ENCODE data around the gene DICER1.
A peak's percentile ranks its signal among the peaks of the same experiment; 100 is the strongest.

DICER1 gene

DNA sequence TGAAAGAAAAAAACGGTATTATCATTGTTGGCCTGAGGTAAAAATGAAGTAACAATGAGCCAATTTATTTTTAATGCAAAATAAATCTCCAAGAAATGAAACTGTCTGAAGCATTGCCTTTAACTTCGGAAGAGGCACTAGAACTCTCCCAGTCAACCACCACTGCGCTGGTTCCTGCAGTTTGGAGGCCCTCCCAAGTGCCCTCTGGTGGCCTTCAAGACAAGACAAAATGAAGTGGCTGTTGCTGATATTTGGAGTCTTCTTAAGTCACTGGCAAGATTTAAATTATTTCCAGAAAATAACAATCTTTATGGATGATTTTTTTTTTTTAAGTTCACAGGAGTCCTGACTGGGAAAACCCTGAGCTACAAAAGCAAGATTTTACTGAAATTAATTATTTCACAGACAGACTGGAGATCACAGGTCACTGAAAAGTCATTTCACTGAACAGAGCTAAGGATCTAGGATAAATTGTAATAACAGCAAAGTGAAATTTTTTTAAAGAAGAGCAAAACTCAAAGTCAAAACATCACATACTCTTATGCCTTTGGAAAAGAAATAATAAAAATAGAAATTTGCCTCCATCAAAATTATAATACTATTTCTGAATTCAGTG, 58.2 kb downstream of the DICER1 start:
- TF ChIP-seq CTCF (IDR thresholded peaks at IDR 0.05; ENCODE audit: low read depth, low read length) (peak; percentile 69), EZH2phosphoT487 (IDR thresholded peaks at IDR 0.05; ENCODE audit: low read depth) (no peak)
- H3K9ac ChIP-seq (ENCODE audit: low read length) = no peak overlapping the region
- H3K27me3 ChIP-seq (ENCODE audit: low read depth, low read length) = no peaks in the 10 kb centered on the region
- peaks cover 32% of the 10 kb centered on the region for H3K36me3 ChIP-seq (replicated peaks; ENCODE audit: low read depth, low read length)
- H3K4me3 ChIP-seq (ENCODE audit: low read length) = no peak overlapping the region
- H2AFZ ChIP-seq (ENCODE audit: low read depth, low read length) = no peak overlapping the region
- no peak overlapping the region for H3K4me2 ChIP-seq (ENCODE audit: low read length)
- no peak overlapping the region for H3K27ac ChIP-seq (ENCODE audit: low read length)
- no peaks in the 10 kb centered on the region for H4K20me1 ChIP-seq (ENCODE audit: insufficient read depth, low read length)
- no peaks in the 10 kb centered on the region for H3K79me2 ChIP-seq (ENCODE audit: low read length)
- no peaks in the 10 kb centered on the region for H3K9me3 ChIP-seq (ENCODE audit: insufficient read depth, low read length)
- no peaks in the 10 kb centered on the region for H3K4me1 ChIP-seq (ENCODE audit: low read length)

- H3K27me3 ChIP-seq (ENCODE audit: low read depth, low read length) = no peaks in the 10 kb centered on the region
- H3K9me3 ChIP-seq (ENCODE audit: insufficient read depth, low read length) = no peaks in the 10 kb centered on the region
- no peaks in the 10 kb centered on the region for H3K79me2 ChIP-seq (ENCODE audit: low read length)
- no peak overlapping the region for H3K4me3 ChIP-seq (ENCODE audit: low read length)
- no peak overlapping the region for H2AFZ ChIP-seq (ENCODE audit: low read depth, low read length)
- TF ChIP-seq CTCF (IDR thresholded peaks at IDR 0.05; ENCODE audit: low read depth, low read length) (no peak), EZH2phosphoT487 (IDR thresholded peaks at IDR 0.05; ENCODE audit: low read depth) (no peak)
- H3K9ac ChIP-seq (ENCODE audit: low read length) = no peak overlapping the region
- H4K20me1 ChIP-seq (ENCODE audit: insufficient read depth, low read length) = no peaks in the 10 kb centered on the region
- H3K4me2 ChIP-seq (ENCODE audit: low read length) = no peak overlapping the region
- H3K27ac ChIP-seq (ENCODE audit: low read length) = no peak overlapping the region
- H3K36me3 ChIP-seq (replicated peaks; ENCODE audit: low read depth, low read length) = peaks cover 40% of the 10 kb centered on the region
- H3K4me1 ChIP-seq (ENCODE audit: low read length) = no peaks in the 10 kb centered on the region
Observed at GRCh38 chr14:95097385-95097784, 59.9 kb downstream of the DICER1 start.

DNA sequence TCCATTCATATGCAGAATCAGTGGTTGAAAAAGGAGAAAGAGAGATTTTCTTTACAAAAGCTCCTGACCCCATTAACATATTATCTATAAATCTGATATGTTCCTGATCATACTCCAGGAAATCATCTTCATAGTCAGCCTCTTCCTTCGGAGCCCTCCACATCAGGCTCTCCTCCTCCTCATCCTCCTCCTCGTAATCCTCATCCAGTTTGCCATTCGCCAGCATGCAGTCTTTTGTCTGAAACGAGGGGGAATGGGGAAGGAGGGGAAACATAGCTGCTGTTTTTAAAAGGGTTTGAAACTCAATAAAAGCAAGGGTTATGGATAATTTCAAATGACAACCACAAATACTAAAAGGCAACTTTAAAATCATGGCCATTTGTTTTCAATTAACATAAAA, 60.9 kb downstream of the DICER1 start:
- H3K4me1 ChIP-seq (ENCODE audit: low read length) = no peaks in the 10 kb centered on the region
- H3K79me2 ChIP-seq (ENCODE audit: low read length) = no peaks in the 10 kb centered on the region
- peaks cover 36% of the 10 kb centered on the region for H3K36me3 ChIP-seq (replicated peaks; ENCODE audit: low read depth, low read length)
- H3K27ac ChIP-seq (ENCODE audit: low read length) = no peak overlapping the region
- TF ChIP-seq EZH2phosphoT487 (IDR thresholded peaks at IDR 0.05; ENCODE audit: low read depth) = no peak
- TF ChIP-seq CTCF (IDR thresholded peaks at IDR 0.05; ENCODE audit: low read depth, low read length) = no peak
- no peak overlapping the region for H3K4me2 ChIP-seq (ENCODE audit: low read length)
- no peak overlapping the region for H3K9ac ChIP-seq (ENCODE audit: low read length)
- no peaks in the 10 kb centered on the region for H3K27me3 ChIP-seq (ENCODE audit: low read depth, low read length)
- H2AFZ ChIP-seq (ENCODE audit: low read depth, low read length) = no peak overlapping the region
- no peaks in the 10 kb centered on the region for H3K9me3 ChIP-seq (ENCODE audit: insufficient read depth, low read length)
- H3K4me3 ChIP-seq (ENCODE audit: low read length) = no peak overlapping the region
- H4K20me1 ChIP-seq (ENCODE audit: insufficient read depth, low read length) = no peaks in the 10 kb centered on the region

DNA sequence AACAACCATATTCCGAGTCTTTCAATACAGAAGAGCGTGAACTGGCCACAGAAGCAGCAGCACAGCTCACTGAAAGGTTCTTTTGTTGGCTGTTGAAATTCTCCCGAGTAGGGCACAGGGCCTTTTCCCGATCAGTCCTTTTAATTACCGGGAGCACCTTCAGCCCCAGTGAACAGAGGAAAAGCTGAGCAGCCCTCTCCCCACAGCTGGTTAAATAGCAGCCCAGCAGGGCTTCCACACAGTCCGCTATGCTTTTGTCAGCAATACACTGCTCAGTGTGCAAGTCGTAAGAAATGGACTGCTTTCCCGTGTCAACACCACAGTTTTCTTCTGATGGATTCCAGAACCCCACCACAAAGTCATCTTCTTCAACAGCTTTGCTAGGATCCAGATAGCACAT, 61.3 kb downstream of the DICER1 start:
- Histone ChIP-seq H3K27me3 (ENCODE audit: low read depth, low read length) (no peaks in the 10 kb centered on the region), H3K36me3 (replicated peaks; ENCODE audit: low read depth, low read length) (peaks cover 35% of the 10 kb centered on the region), H3K79me2 (ENCODE audit: low read length) (no peaks in the 10 kb centered on the region), H3K4me2 (ENCODE audit: low read length) (no peak overlapping the region), H3K9ac (ENCODE audit: low read length) (no peak overlapping the region), H3K4me3 (ENCODE audit: low read length) (no peak overlapping the region), H4K20me1 (ENCODE audit: insufficient read depth, low read length) (no peaks in the 10 kb centered on the region), H3K4me1 (ENCODE audit: low read length) (no peaks in the 10 kb centered on the region), H3K9me3 (ENCODE audit: insufficient read depth, low read length) (no peaks in the 10 kb centered on the region), H2AFZ (ENCODE audit: low read depth, low read length) (no peak overlapping the region), H3K27ac (ENCODE audit: low read length) (no peak overlapping the region)
- no peak for TF ChIP-seq CTCF (IDR thresholded peaks at IDR 0.05; ENCODE audit: low read depth, low read length)
- no peak for TF ChIP-seq EZH2phosphoT487 (IDR thresholded peaks at IDR 0.05; ENCODE audit: low read depth)
